ENCODE results near the gene CEP78.

The CEP78 gene

GRCh38 chr9:78311886-78312524 is 76.1 kb downstream of the CEP78 start:
- no peak for DNase-seq

- DNase-seq = no peak
Observed at GRCh38 chr9:78314550-78314949, 78.7 kb downstream of the CEP78 start.

- no peak for DNase-seq
Observed at GRCh38 chr9:78314953-78315870, 79.3 kb downstream of the CEP78 start.

GRCh38 chr9:78316166-78316892 is 80.5 kb downstream of the CEP78 start:
- DNase-seq = no peak

- DNase-seq = no peak
Observed at GRCh38 chr9:78319197-78320029, 83.5 kb downstream of the CEP78 start.

GRCh38 chr9:78320030-78320693 is 84.3 kb downstream of the CEP78 start:
- no peak for DNase-seq

GRCh38 chr9:78320875-78321496 is 85.1 kb downstream of the CEP78 start:
- DNase-seq = no peak

- DNase-seq = no peak
Observed at GRCh38 chr9:78321505-78321904, 85.6 kb downstream of the CEP78 start.

GRCh38 chr9:78324068-78324650 is 88.3 kb downstream of the CEP78 start:
- DNase-seq = no peak

GRCh38 chr9:78324682-78325081 is 88.8 kb downstream of the CEP78 start:
- DNase-seq = no peak

GRCh38 chr9:78325343-78325742 is 89.5 kb downstream of the CEP78 start:
- peak; percentile 48 for DNase-seq

- DNase-seq = no peak
Observed at GRCh38 chr9:78325846-78326360, 90.0 kb downstream of the CEP78 start.

GRCh38 chr9:78326564-78326963 is 90.7 kb downstream of the CEP78 start:
- DNase-seq = no peak

All from left hindlimb (tissue), 1 donor.